GM23248 (cell line): Measurements from ENCODE around the gene AP3S2. TPM values are rescaled to one million over a fixed set of nuclear protein-coding genes. Genes with fewer than 3 reads are reported as not detected.

Experiments
- DNase-seq: peaks from one replicate; pipeline ENCODE4 v3.0.0-alpha.2; 2015
- H2AFZ ChIP-seq: fragments of 200-600 bp; sonication (generic); 2 replicates; pipeline ENCODE4 v1.6.1; 2016; ENCODE audit warnings: antibody characterized with exemption
- H3F3A ChIP-seq: fragments of 200-600 bp; sonication (generic); 2 replicates; pipeline ENCODE4 v1.6.1; 2016; ENCODE audit warnings: mild to moderate bottlenecking, antibody characterized with exemption, mixed run types; ENCODE audit not compliant: insufficient read depth
- H3K27ac ChIP-seq: fragments of 200-600 bp; sonication (generic); 2 replicates; pipeline ENCODE4 v1.5.1; 2016; ENCODE audit warnings: mild to moderate bottlenecking
- H3K27me3 ChIP-seq: fragments of 200-600 bp; sonication (generic); replicated peaks from 2 replicates; pipeline ENCODE4 v1.6.1; 2016; ENCODE audit warnings: mild to moderate bottlenecking; ENCODE audit not compliant: insufficient read depth
- H3K36me3 ChIP-seq: fragments of 200-600 bp; sonication (generic); 2 replicates; pipeline ENCODE4 v1.6.1; 2016; ENCODE audit warnings: low read depth, mild to moderate bottlenecking
- H3K4me1 ChIP-seq: fragments of 200-600 bp; sonication (generic); 2 replicates; pipeline ENCODE4 v1.6.1; 2016; ENCODE audit warnings: mild to moderate bottlenecking; ENCODE audit not compliant: insufficient read depth
- H3K4me2 ChIP-seq: fragments of 200-600 bp; sonication (generic); one replicate; pipeline ENCODE4 v1.6.1; 2016; ENCODE audit warnings: mild to moderate bottlenecking; ENCODE audit not compliant: unreplicated experiment
- H3K4me3 ChIP-seq: fragments of 200-600 bp; sonication (generic); 2 replicates; pipeline ENCODE4 v1.5.1; 2016; ENCODE audit warnings: mild to moderate bottlenecking
- H3K79me2 ChIP-seq: fragments of 200-600 bp; sonication (generic); 2 replicates; pipeline ENCODE4 v1.6.1; 2016; ENCODE audit warnings: mild to moderate bottlenecking; ENCODE audit not compliant: insufficient read depth
- H3K9ac ChIP-seq: fragments of 200-600 bp; sonication (generic); 2 replicates; pipeline ENCODE4 v1.6.1; 2016; ENCODE audit warnings: mild to moderate bottlenecking
- H3K9me2 ChIP-seq: fragments of 200-600 bp; sonication (generic); 2 replicates; pipeline ENCODE4 v1.6.1; 2016; ENCODE audit warnings: mixed run types, mild to moderate bottlenecking, moderate library complexity; ENCODE audit not compliant: insufficient read depth
- H3K9me3 ChIP-seq: fragments of 200-600 bp; sonication (generic); one replicate; pipeline ENCODE4 v1.6.1; 2017; ENCODE audit warnings: low read depth
- H4K20me1 ChIP-seq: fragments of 200-600 bp; sonication (generic); 2 replicates; pipeline ENCODE4 v1.6.0; 2016; ENCODE audit not compliant: insufficient read depth
- EZH2 ChIP-seq: fragments of 200-600 bp; sonication (generic); IDR thresholded peaks from 2 replicates; pipeline ENCODE4 v1.6.1; 2018; ENCODE audit warnings: antibody characterized with exemption, mild to moderate bottlenecking; ENCODE audit not compliant: insufficient read depth, poor library complexity, severe bottlenecking
- EZH2phosphoT487 ChIP-seq: fragments of 200-600 bp; sonication (generic); IDR thresholded peaks from 2 replicates; pipeline ENCODE4 v1.6.1; 2018; ENCODE audit warnings: antibody characterized with exemption, moderate library complexity, mild to moderate bottlenecking, low read depth; ENCODE audit not compliant: insufficient read depth
- WGBS, 2 experiments: methylation state at CpG; one replicate each; pipeline ENCODE4 v1.1.6; 2015 to 2017; ENCODE audit warnings: low lambda C conversion rate in 2 of 2, low coverage in 1 of 2; ENCODE audit errors: missing lambda C conversion rate in 2 of 2; 5-methylcytosine and 5-hydroxymethylcytosine counted together
- in situ Hi-C: fragments of 300-500 bp; cut with MboI; formaldehyde crosslinking; loops from 2 replicates; pipeline ENCODE4 v1.15.0; 2020
- polyA plus RNA-seq: library from polyadenylated mRNA; unstranded; fragments of >200 nt; fragmentation: Nextera tagmentation; extraction: Ambion mirVana; gene quantifications from 2 replicates; pipeline ENCODE4 v1.2.1, GENCODE V29; 2016
- total RNA-seq: library from RNA; depleted of rRNA; stranded (reverse); fragments of >200 nt; shearing (Covaris generic); gene quantifications from 2 replicates; pipeline ENCODE4 v1.2.3, GENCODE V29; 2014

AP3S2 gene
- total and polyA plus RNA-seq, 2 experiments from 2014 or later = 27.0 to 85.0 TPM

DNA sequence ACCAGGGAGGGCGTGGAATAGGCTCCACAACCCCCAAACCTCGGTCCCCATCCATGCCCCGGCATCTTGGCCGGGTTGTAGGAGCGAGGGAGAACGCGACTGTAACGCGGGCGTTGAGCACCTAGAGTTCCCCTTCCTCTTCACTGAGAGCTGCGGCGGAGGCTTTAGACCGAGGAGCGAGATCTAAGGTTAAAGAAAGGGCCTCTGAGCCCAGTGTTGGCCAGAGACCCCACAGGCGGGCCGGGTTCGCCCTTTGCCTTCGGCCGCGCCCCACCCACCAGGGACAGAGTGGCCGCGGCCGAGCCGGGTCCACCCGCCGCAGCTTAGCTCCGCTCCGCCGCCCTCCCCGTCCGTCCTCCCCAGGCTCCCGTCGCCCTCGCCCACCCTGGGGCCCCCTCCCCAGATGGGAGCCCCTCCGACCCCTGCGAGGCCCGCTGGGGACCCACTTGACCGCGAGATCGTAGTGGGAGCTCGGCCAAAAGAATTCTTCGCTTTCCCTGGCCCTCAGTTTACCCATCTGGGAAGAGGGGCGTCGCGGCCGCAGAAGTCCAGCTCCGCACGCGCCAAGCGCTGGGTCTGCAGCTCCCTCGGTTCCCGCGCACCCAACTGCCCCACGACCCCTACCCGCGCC, 79.6 kb downstream of the AP3S2 start:
- H4K20me1 ChIP-seq = no peaks in the 10 kb centered on the region
- peak overlapping the region; percentile 96 for H3K4me3 ChIP-seq
- no peaks in the 10 kb centered on the region for H3K9me3 ChIP-seq
- H3K27me3 ChIP-seq = no peaks in the 10 kb centered on the region
- TF ChIP-seq EZH2 = no peak
- no peak for TF ChIP-seq EZH2phosphoT487
- peaks cover 59% of the 10 kb centered on the region for H3F3A ChIP-seq
- H3K9me2 ChIP-seq = no peaks in the 10 kb centered on the region
- H3K4me1 ChIP-seq = peaks cover 32% of the 10 kb centered on the region
- H3K4me2 ChIP-seq = peak overlapping the region; percentile 92
- peak overlapping the region; percentile 69 for H3K27ac ChIP-seq
- WGBS, 2 experiments = 1 to 2% methylated on average over 15 to 41 of the region's 56 CpGs
- H3K36me3 ChIP-seq = 0 out of 2 replicates have a peak, but pooled peaks cover 3% of the 10 kb centered on the region
- DNase-seq = peak; percentile 62
- in situ Hi-C loops = no loop called here
- H3K9ac ChIP-seq = peak overlapping the region; percentile 91
- peaks cover 58% of the 10 kb centered on the region for H3K79me2 ChIP-seq
- H2AFZ ChIP-seq = peak overlapping the region; percentile 42; the same call in 1 of the 2 replicates

- Histone ChIP-seq H3K27me3 (no peaks in the 10 kb centered on the region), H2AFZ (0 out of 2 replicates have a peak overlapping the region, but pooled peaks have one; percentile 42), H3K4me3 (peak overlapping the region; percentile 96), H4K20me1 (no peaks in the 10 kb centered on the region), H3K27ac (peak overlapping the region; percentile 69), H3K4me2 (peak overlapping the region; percentile 92), H3F3A (peaks cover 60% of the 10 kb centered on the region), H3K4me1 (peaks cover 32% of the 10 kb centered on the region), H3K79me2 (peaks cover 65% of the 10 kb centered on the region), H3K9me2 (no peaks in the 10 kb centered on the region), H3K9ac (peak overlapping the region; percentile 91), H3K36me3 (0 out of 2 replicates have a peak, but pooled peaks cover 3% of the 10 kb centered on the region), H3K9me3 (no peaks in the 10 kb centered on the region)
- TF ChIP-seq EZH2 (no peak), EZH2phosphoT487 (no peak)
- 20 to 34% methylated on average over 10 to 13 of the region's 13 CpGs for WGBS, 2 experiments
- in situ Hi-C loops = no loop called here
- peak; percentile 34 for DNase-seq
These were observed 80.2 kb downstream of the AP3S2 start for GRCh38 chr15:89813381-89814111.

DNA sequence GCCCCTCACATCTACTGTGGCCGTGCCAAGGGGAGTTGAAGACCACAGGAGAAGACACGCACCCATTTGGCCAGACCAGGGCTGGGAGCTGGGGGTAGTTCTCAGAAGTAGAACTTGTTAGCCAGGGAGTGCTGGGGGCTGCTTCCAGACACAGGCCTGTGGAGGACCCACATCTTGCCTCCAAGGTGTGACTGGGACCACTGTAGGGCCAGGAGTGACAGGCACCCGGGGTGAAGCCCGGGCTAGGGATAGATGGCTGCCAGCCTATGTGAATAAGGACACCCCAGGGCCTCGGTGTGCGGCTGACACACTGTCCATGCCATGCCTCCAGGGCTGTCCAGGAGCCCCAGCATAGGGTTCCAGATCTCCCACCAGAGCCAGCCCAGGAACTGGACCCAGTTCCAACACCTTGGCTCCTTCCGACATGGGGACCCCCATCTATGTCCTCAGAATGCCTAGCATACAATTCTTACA, 80.9 kb downstream of the AP3S2 start:
- H3F3A ChIP-seq = peaks cover 61% of the 10 kb centered on the region
- H3K4me1 ChIP-seq = peaks cover 28% of the 10 kb centered on the region
- no peaks in the 10 kb centered on the region for H3K9me3 ChIP-seq
- in situ Hi-C loops = no loop called here
- no peaks in the 10 kb centered on the region for H3K9me2 ChIP-seq
- peaks cover 72% of the 10 kb centered on the region for H3K79me2 ChIP-seq
- peak overlapping the region; percentile 69 for H3K27ac ChIP-seq
- peak overlapping the region; percentile 91 for H3K9ac ChIP-seq
- peak overlapping the region; percentile 92 for H3K4me2 ChIP-seq
- no peak overlapping the region for H2AFZ ChIP-seq
- H3K4me3 ChIP-seq = peak overlapping the region; percentile 96
- TF ChIP-seq EZH2phosphoT487 (no peak), EZH2 (no peak)
- no peak for DNase-seq
- no peaks in the 10 kb centered on the region for H4K20me1 ChIP-seq
- WGBS, 2 experiments = 60 to 75% methylated on average over 7 of the region's 7 CpGs
- H3K36me3 ChIP-seq = peaks cover 3% of the 10 kb centered on the region; the same call in 1 of the 2 replicates
- H3K27me3 ChIP-seq = no peaks in the 10 kb centered on the region

DNA sequence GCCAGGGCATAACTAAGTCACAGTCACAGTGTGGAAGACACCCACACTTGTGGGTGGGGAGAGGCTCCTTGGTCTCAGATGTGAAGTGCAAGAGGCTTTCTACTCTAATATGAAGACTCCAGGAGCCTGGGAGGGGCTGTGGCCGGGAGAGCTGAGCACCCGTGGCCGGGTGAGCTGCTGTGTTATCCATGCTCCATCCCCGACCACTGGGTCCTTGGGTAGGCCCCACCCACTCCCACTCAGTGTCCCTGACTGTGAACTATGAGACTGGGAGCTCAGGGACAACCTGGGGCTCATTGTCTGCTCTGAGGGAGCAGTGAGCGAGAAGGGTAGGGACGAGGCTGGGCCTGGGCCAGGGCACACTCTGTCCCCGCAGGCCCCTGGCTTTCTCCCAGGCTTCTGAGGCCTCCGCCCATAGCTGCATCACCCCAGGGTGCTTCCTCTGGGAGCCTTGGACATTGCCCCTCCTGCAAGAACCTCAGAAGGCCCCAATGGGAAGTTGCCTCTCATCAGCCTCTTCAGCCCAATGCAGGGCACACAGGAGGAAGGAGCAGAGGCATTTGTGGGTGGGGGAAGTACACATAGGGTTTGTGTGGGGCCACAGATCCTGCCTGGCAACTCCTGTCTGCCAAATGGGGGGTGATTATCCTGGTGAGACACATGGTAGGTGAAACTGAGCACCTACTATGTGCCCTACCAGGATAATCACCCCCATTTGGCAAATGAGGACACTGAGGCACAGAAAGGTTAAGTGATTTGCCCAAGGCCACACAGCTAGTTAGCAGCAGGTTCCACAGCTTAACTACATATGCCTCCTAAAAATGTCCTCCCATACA, 81.6 kb downstream of the AP3S2 start:
- Histone ChIP-seq H3K9me3 (no peaks in the 10 kb centered on the region), H3K36me3 (peaks cover 9% of the 10 kb centered on the region; the same call in 1 of the 2 replicates), H3K4me1 (peaks cover 22% of the 10 kb centered on the region), H4K20me1 (no peaks in the 10 kb centered on the region), H3F3A (peaks cover 63% of the 10 kb centered on the region), H3K27ac (peak overlapping the region; percentile 69), H3K9ac (peak overlapping the region; percentile 91), H3K4me2 (peak overlapping the region; percentile 92), H3K9me2 (no peaks in the 10 kb centered on the region), H3K79me2 (peaks cover 78% of the 10 kb centered on the region), H3K4me3 (peak overlapping the region; percentile 96), H3K27me3 (no peaks in the 10 kb centered on the region), H2AFZ (no peak overlapping the region)
- WGBS, 2 experiments = 4 to 8% methylated on average over 8 of the region's 8 CpGs
- in situ Hi-C loops = no loop called here
- peak; percentile 88 for DNase-seq
- TF ChIP-seq EZH2 (no peak), EZH2phosphoT487 (no peak)
